ENCODE data around the gene FANCC.
A peak's percentile ranks its signal among the peaks of the same experiment; 100 is the strongest.

Gene FANCC

GRCh38 chr9:95070549-95071021 lies 246.9 kb downstream of the FANCC start:
- Mint-ChIP-seq H3K27me3 (ENCODE audit: low read depth, poor library complexity) (no peaks in the 10 kb centered on the region), H3K36me3 (ENCODE audit: low read depth) (peaks cover 33% of the 10 kb centered on the region), H3K4me3 (no peak overlapping the region), H3K4me1 (peaks cover 24% of the 10 kb centered on the region), H3K27ac (peak overlapping the region; percentile 49), H3K9me3 (no peaks in the 10 kb centered on the region)
- no peak for DNase-seq
- TF ChIP-seq, protein P1, sequence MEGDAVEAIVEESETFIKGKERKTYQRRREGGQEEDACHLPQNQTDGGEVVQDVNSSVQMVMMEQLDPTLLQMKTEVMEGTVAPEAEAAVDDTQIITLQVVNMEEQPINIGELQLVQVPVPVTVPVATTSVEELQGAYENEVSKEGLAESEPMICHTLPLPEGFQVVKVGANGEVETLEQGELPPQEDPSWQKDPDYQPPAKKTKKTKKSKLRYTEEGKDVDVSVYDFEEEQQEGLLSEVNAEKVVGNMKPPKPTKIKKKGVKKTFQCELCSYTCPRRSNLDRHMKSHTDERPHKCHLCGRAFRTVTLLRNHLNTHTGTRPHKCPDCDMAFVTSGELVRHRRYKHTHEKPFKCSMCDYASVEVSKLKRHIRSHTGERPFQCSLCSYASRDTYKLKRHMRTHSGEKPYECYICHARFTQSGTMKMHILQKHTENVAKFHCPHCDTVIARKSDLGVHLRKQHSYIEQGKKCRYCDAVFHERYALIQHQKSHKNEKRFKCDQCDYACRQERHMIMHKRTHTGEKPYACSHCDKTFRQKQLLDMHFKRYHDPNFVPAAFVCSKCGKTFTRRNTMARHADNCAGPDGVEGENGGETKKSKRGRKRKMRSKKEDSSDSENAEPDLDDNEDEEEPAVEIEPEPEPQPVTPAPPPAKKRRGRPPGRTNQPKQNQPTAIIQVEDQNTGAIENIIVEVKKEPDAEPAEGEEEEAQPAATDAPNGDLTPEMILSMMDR (IDR thresholded peaks at IDR 0.05) = no peak

DNA sequence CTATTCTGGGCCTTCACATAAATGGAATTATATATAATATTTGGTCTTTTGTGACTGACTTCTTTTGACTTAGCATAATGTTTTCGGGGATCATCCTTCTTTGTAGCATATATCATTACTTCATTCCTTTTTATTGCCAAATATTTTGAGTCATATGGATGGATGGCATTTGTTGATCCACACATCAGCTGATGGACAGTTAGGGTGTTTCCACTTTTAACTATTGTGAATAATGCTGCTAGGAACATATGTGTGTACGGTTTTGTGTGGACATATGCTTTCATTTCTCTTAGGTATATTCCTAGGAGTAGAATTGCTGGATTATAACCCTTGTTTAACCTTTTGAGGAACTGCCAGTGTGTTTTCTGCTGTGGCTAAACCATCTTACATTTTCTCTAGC lies 249.6 kb downstream of the FANCC start:
- DNase-seq = no peak
- H3K36me3 Mint-ChIP-seq (ENCODE audit: low read depth) = peaks cover 34% of the 10 kb centered on the region
- no peaks in the 10 kb centered on the region for H3K27me3 Mint-ChIP-seq (ENCODE audit: low read depth, poor library complexity)
- no peak overlapping the region for H3K4me3 Mint-ChIP-seq
- peaks cover 17% of the 10 kb centered on the region for H3K4me1 Mint-ChIP-seq
- no peaks in the 10 kb centered on the region for H3K9me3 Mint-ChIP-seq
- TF ChIP-seq, protein P1 (IDR thresholded peaks at IDR 0.05) = no peak
- no peak overlapping the region for H3K27ac Mint-ChIP-seq

GRCh38 chr9:95067057-95067456 lies 250.5 kb downstream of the FANCC start:
- no peak for DNase-seq
- peaks cover 17% of the 10 kb centered on the region for H3K4me1 Mint-ChIP-seq
- H3K27ac Mint-ChIP-seq = peak overlapping the region; percentile 93
- no peak overlapping the region for H3K4me3 Mint-ChIP-seq
- TF ChIP-seq, protein P1 (IDR thresholded peaks at IDR 0.05) = no peak
- H3K36me3 Mint-ChIP-seq (ENCODE audit: low read depth) = peaks cover 38% of the 10 kb centered on the region
- H3K27me3 Mint-ChIP-seq (ENCODE audit: low read depth, poor library complexity) = no peaks in the 10 kb centered on the region
- H3K9me3 Mint-ChIP-seq = no peaks in the 10 kb centered on the region

DNA sequence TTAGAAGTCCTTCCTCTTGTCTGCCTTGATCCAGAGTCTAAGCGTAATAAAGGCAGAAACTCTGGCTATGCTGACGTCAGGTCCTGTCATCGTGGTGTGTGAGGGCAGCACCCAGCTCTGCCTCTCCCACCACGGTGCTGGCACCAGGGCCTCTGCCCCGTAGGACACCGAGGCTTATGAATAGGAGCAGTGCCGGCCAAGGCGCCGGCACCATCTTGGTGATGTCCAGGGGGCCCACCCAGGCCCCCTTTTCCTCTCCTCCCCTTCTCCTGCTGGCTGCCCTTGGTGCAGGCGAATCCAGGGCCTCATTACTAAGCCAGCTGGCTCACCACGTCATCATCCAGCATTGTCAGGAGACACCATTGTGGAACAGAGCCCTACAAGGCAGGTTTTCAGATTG lies 252.3 kb downstream of the FANCC start:
- Mint-ChIP-seq H3K4me1 (peaks cover 11% of the 10 kb centered on the region), H3K27me3 (ENCODE audit: low read depth, poor library complexity) (no peaks in the 10 kb centered on the region), H3K9me3 (no peaks in the 10 kb centered on the region), H3K36me3 (ENCODE audit: low read depth) (peaks cover 33% of the 10 kb centered on the region), H3K4me3 (no peak overlapping the region), H3K27ac (no peak overlapping the region)
- TF ChIP-seq, protein P1 (IDR thresholded peaks at IDR 0.05) = no peak
- no peak for DNase-seq

DNA sequence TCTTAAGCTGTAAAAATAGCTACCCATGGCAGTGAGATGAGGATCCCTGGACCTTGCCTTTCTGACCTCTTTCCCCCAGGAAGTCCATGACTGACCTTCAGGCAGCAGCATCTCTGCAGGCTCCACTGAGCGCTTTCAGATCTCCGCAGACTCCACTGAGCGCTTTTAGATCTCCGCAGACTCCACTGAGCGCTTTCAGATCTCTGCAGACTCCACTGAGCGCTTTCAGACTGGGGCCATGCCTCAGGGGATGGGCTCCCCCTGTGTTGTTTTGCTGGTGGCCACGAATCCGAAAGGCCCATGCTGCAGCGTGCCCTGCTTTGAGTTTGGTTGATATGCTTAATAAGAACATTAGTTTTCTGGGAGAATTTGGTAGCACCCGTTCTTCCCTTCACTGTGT lies 254.2 kb downstream of the FANCC start:
- no peak for DNase-seq
- TF ChIP-seq, protein P1 (IDR thresholded peaks at IDR 0.05) = no peak
- Mint-ChIP-seq H3K27ac (no peak overlapping the region), H3K4me3 (no peak overlapping the region), H3K27me3 (ENCODE audit: low read depth, poor library complexity) (no peaks in the 10 kb centered on the region), H3K9me3 (no peaks in the 10 kb centered on the region), H3K36me3 (ENCODE audit: low read depth) (peaks cover 23% of the 10 kb centered on the region), H3K4me1 (peaks cover 16% of the 10 kb centered on the region)

GRCh38 chr9:95062596-95063065 lies 254.9 kb downstream of the FANCC start:
- TF ChIP-seq, protein P1 (IDR thresholded peaks at IDR 0.05) = no peak
- Mint-ChIP-seq H3K27ac (no peak overlapping the region), H3K4me1 (peaks cover 23% of the 10 kb centered on the region), H3K36me3 (ENCODE audit: low read depth) (peaks cover 17% of the 10 kb centered on the region), H3K9me3 (no peaks in the 10 kb centered on the region), H3K4me3 (no peak overlapping the region), H3K27me3 (ENCODE audit: low read depth, poor library complexity) (no peaks in the 10 kb centered on the region)
- no peak for DNase-seq

All from nephron progenitor cell (in vitro differentiated cells).